Cardiac septum (tissue), 1 donor: ENCODE data around the gene ZNF827. TPM values are rescaled to one million over a fixed set of nuclear protein-coding genes. Genes with fewer than 3 reads are reported as not detected.

Experiments
- DNase-seq: peaks from one replicate; pipeline ENCODE4 v3.0.0-alpha.2; 2020; ENCODE audit warnings: low spot score
- intact Hi-C: fragments of 100-400 bp; cut with DNase I; formaldehyde crosslinking; loops from one replicate; pipeline ENCODE4 v1.14.0; 2022
- total RNA-seq: library from RNA; stranded (reverse); fragmentation: NEBNext Ultra II Directional; extraction: Animal tissue kit (Norgen Biotek cat#: 25700); gene quantifications from one replicate; pipeline ENCODE4 v1.2.1, GENCODE V29; 2021
- donor health status: DM: no; HTN: no; CAD: no.

The ZNF827 gene
- total RNA-seq, 1 donor from 2014 or later: 28.3 TPM

DNA sequence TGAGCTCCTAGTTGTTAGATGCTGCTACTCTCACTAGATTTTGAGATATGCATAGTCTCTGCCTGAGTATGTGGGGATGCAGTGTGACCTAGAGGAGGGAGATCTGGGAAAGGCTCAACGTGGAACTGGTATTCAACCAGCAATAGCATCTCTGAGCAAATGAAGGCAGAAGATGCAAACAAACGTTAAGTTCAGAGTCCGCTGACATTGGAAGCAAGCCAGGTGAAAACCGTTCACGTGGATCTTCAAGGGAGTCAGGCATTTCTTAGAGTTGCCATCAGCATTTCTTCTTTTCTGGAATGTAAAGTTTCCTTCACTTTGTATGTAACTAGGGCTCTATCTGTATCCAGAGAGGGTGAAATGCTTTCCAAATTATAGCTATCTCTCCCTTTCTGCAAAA, 198.8 kb downstream of the ZNF827 start:
- no peak for DNase-seq
- intact Hi-C loops: loop anchor here (5.0 kb wide), 1 partner anchor 58 kb away; the partner anchor contains the start of gene C4orf51

DNA sequence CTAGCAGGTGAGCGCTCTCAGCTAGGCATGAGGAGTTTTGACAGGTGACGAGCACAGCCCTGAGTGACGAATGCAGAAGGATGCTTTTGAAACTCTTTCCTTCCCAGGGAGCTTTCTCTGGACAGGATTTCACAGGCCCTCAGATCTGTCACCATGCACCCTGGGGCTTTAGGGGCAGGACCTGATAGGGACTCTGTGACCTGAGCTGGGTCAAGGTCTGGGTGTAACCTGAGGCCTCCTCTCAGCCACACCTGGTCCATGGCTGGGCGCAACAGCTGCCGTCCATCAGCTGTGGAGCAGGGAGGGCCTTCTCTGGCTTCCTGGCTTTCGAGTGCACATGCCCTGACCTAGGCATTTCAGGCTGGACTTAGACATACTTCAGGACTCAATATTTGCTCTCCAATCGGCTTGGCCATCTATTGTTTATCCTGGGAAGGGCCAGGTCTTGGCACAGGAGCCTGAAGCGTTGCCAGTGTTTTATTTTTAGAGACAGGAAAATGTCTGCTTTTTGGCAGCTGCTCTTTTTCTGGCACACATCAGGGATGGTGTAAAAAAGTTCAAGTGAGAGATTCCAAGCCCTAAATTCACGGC, 202.3 kb downstream of the ZNF827 start:
- no peak for DNase-seq
- intact Hi-C loops: loop anchor here (2.0 to 5.0 kb wide), 3 partner anchors 24 to 200 kb away; partner anchors contain the start of gene C4orf51

DNA sequence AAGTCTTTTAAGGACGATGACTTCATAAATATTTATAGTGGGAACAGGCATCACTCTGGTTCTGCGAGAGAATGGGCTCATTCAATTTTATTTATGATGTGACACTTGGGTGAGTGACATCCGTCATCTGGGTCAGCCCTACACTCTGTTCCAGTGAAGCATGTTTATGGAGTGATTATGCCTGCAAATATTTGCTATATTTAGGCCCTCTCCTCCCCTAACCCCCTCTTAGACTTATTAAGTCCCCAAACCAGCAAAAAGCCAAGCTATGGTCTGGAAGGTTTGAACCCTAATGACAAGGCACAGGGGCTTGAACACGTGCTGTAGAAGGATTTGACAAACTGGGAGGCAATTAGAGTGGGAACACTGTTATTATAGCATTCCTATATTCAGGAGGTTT, 202.8 kb downstream of the ZNF827 start:
- no peak for DNase-seq
- intact Hi-C loops: loop anchor here (2.0 to 5.0 kb wide), 4 partner anchors 25 to 201 kb away; partner anchors contain the start of gene C4orf51

DNA sequence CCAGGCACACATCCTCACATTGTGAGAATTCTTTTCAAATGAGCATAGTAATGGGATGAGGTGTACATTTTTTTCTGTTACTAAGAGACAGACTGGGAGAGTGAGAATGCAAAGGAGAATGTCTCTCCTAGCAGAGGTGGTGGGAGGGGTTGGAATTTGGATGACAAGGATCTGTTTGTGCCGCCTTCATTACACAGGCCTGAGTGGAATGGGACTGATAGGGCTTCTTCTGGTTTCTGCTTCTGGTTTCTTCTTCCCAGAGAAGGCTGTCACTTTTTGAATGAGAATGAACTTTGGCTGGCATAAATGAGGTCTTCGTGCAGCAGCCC, 203.3 kb downstream of the ZNF827 start:
- DNase-seq: no peak
- intact Hi-C loops: loop anchor here (2.0 to 5.0 kb wide), 2 partner anchors 53 to 73 kb away; partner anchors contain the start of gene C4orf51

DNA sequence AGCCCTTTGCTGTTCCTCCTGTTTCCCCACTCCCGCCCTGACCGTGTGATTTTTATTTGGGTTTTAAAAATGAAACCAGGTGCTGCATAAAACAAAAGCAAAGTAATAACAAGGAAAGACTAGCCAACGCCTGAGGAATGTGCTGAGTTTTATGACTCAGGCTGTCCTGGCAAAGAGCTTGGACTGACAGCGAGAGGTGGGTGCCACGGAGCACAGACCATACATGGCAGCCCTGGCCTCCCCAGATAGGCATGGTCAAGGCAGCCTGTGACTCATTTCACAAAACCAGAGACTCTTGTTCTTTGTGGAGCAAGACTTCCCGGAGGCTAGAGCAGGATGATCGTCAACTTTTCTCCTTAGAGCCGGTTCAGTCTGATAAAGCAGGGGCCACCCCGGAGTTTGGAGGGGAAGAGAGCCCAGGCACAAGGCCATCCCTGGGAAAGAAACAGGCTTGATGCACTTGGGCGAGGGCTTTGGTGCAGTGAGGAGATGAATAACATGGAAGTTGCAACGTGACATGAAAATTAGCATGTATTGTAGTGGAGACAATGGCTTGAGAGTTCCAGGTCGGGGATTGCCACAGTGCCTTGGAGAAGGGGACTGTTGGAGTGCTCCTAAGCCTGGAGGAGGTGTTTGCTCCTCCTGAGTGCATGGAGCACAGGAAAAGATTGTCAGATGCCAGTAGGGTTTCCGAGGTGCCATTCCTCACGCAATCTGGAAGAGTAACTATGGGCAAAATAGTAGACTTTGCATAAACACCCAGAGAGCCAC, 203.9 kb downstream of the ZNF827 start:
- intact Hi-C loops: loop anchor here (2.0 to 5.0 kb wide), 3 partner anchors 52 to 153 kb away; partner anchors contain the start of gene C4orf51
- no peak for DNase-seq

DNA sequence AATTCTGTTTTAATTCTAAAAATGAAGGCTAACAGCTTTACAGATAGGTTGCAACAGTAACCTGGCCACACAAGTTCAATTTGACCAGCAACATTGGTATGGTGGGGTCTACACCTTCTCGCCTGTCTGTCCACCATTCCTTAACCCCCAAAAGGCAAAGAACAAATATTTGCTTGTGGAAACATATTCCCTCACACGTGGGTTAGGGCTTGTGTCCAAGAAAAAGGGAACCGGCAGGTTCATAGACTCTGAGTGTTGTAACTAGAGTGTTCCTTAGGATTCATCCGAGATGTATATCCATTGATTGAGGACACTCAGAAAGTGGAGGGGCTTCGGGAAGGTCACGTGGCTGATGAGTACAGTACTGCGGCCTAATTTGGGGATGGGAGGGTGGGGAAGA, 204.6 kb downstream of the ZNF827 start:
- intact Hi-C loops: loop anchor here (2.0 to 5.0 kb wide), 2 partner anchors 75 to 153 kb away; no protein-coding TSS in a partner anchor
- DNase-seq: no peak

DNA sequence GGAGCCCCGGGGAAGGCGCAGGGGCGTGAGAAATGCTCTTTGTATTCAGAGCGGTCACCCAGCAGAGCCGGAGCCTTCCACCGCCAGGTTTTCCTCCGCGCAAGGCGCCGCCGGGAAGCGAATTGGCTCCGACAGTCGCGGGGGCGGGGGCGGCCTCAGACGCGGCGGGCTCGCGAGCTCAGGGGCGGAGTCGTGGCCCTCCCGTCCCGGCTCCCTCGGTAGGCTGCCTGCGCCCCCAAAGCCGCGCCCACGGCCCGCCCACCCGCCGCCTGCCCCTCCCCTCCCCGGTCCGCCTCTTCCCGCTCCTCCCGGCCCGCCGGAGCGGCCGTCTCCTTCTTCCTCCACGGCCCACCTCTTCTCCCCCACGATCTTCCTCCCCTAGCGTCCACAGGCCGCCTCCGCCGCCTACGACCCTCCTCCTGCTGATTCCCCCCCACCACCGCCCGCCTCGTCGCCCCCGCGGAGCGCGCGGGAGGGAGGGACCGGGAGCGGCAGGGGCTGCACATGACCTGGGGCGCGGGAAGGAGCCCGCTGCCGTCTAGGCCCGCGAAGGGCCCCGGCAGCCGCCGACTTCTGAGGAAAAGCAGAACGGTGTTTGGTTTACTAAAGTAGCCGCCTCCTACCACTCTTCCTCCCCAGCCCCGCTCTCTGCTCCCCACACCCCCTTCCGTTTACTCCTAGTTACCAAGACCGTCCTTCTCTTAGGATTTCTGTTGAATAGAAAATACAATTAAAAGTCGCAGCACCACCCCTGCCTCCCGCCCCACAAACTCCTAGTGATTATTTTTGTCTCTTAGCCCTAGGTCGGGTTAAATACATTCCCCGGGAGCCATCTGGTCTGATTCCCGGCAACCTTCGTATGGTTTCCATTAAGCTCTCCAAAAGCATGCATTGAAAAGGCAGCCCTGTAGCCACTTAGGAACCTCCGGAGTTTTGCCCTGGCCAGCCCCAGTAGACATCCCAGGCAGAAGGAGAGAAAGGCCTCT, 205.4 kb downstream of the ZNF827 start:
- DNase-seq: peak; percentile 96
- intact Hi-C loops: loop anchor here (1.0 to 5.0 kb wide), 2 partner anchors 114 to 154 kb away; partner anchors contain the start of gene MMAA

DNA sequence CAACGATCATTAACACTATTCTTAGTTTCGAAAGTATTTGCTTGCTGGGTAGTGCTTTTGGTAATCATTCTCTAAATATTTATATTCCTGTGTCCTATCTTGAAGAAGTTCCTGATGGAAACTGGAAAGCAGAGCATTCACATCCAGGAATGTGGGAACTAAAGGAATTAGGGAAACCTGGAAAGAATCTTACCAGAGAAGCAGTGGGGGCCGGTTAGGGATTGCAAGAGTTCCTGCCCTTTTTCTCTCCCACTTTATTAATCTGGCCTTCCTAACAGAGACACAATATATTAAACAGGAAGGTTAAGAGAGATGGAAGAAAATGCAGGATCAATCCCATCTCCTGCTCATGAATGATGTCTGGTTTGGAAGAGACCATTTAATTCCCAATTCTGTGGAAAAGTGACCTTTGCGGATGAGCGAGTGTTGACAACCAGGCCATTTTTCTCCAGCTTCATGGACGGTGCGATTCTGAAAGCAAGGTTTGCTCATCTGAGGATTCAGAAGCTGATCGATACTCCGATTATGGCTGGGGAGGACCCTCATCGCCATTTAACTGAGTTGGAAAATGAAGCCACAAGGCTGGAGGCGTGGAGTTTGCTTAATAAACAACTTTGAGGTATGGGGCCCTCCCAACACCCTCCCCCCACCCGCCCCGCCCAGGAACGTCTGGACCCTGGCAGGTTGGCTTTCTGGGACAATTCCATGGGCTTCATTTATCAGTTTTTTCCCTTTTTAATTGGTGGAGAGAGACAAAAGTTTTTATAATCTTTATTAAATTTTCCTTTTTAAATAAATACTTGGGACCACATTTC, 206.4 kb downstream of the ZNF827 start:
- DNase-seq: no peak
- intact Hi-C loops: loop anchor here (5.0 kb wide), 1 partner anchor 155 kb away; no protein-coding TSS in a partner anchor

DNA sequence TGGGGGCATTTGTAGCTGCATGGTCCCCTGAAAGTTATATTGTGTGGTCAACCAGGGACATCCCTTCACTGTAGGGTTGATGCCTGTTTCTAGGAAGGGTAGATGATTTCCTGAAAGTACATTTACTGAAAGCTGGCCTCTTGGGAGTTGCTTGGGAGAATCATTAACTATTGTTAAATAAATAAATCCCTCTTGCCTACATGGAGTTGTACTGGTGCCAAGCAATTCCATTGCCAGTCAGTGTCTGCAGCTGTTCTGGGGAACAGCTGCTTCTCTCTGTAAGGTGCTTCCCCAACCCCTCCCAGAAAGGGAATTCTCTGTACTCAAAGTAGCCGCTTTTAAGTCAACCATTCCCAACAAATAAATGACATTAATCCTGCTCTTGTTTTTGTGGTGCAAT, 207.6 kb downstream of the ZNF827 start:
- no peak for DNase-seq
- intact Hi-C loops: loop anchor here (5.0 kb wide), 1 partner anchor 156 kb away; no protein-coding TSS in a partner anchor

DNA sequence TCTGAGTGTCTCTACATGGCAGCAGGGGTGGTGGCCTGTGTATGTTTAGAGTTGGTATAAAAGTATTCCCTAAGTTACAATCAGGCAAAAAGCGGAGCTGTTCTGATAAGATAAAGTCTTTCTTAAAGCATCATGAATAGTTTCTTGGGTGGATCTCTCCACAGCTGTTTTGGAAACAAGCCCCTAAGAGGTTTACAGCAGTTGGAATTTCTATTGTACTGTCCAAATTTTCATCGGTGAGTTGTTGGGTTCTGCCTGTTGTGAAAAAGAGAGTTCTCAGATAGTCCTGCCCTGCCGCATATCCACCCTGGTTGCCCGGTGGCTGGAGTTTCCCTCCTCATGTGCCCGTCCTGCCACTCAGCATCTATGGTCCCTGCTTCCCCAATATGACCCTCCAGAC, 208.6 kb downstream of the ZNF827 start:
- no peak for DNase-seq
- intact Hi-C loops: loop anchor here (5.0 kb wide), 1 partner anchor 157 kb away; no protein-coding TSS in a partner anchor

DNA sequence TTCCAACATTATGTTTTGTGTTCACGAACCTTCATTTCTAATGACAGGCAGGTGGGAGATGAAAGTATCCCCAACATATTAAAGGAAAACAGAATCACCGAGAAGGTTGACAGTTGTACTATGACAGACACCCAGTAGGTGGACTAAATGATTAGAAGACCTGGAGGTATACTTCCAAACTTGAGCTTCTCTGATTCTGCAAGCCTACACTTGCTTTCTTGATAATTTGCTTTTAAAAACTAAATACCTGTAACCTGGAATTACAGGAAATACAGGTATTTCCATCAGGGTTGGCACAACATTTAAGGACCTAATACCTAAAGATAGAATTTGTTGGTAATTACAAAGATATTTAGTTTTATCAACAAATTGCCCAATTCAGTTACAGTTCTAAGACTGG, 215.3 kb downstream of the ZNF827 start:
- DNase-seq: no peak
- intact Hi-C loops: loop anchor here (5.0 kb wide), 1 partner anchor 86 kb away; no protein-coding TSS in a partner anchor

DNA sequence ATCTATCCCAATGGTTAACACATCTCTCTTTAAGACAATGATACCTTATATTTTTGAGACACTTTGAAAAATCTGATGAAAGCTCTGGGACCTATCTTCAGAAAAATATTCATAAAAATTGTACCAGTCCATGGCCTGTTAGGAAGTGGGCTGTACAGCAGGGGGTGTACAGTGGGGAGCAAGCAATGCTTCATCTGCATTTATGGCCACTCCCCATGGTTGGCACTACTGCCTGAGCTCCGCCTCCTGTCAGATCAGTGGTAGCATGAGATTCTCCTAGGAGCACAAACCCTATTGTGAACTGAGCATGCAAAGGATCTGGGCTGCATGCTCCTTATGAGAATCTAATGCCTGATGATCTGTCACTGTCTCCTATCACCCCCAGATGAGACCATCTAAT, 216.1 kb downstream of the ZNF827 start:
- DNase-seq: no peak
- intact Hi-C loops: loop anchor here (5.0 kb wide), 1 partner anchor 85 kb away; no protein-coding TSS in a partner anchor

DNA sequence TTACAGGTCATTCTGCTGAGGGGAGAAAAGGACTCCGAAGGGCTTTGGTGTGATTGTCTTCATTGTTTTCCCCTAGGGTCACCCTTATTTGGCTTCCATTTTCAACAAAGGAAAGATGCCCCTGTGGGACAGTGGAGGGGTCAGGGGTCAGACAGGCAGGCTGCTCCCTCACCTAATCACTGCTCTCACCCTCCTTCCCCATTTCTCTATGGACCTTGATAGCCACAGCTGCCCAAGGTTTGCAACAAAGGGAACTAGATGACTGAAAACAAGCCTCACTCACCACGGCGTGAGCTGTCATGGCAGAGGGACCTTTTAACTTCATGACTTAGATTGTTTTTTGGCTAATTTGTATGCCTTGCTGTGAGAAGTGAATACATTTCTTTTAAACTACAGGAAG, 218.0 kb downstream of the ZNF827 start:
- intact Hi-C loops: loop anchor here (5.0 kb wide), 1 partner anchor 83 kb away; no protein-coding TSS in a partner anchor

DNA sequence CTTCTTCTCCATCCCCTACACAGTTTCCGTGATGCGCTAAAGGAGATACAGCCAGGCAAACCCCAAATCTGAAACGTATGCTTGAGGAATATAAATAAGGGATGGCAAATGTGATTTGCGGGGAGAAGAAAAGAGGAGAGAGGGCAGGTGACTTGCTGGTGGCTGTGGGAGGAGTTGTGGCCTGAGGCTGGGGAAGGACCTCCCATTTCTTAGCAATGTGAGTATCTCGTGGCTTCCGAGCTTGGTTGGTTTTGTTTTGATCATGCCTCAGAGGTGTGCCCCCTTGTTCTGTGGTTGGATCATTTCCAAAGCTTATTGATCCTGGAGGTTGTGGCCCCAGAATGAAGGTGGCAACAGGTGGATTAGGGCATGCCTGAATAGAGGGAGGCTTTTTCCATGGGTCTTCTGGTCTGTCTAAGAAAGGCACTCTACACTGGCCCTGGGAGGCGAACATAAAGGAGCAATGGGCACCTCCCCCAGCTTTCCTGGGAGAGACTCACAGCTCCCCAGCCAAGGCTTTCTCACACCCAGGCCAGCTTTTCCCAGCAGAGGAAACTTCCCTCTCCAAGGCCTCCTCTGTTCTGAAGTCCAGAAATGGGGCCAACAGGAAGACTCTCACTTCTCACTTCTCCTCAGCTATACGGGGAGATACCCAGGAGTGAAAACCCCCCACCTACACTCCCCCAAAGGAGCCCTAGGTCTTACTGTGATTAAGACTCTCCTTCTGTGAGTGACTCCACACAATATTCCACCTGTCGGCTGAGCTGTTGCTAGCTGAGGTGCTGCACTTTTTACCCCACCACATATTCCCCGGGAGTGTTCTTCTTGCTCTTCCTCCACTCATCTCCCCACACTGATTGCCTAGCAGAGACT, 218.6 kb downstream of the ZNF827 start:
- no peak for DNase-seq
- intact Hi-C loops: loop anchor here (5.0 kb wide), 1 partner anchor 83 kb away; no protein-coding TSS in a partner anchor

More for the DNA sequence above, 218.0 kb downstream of the ZNF827 start:
- no peak for DNase-seq

DNA sequence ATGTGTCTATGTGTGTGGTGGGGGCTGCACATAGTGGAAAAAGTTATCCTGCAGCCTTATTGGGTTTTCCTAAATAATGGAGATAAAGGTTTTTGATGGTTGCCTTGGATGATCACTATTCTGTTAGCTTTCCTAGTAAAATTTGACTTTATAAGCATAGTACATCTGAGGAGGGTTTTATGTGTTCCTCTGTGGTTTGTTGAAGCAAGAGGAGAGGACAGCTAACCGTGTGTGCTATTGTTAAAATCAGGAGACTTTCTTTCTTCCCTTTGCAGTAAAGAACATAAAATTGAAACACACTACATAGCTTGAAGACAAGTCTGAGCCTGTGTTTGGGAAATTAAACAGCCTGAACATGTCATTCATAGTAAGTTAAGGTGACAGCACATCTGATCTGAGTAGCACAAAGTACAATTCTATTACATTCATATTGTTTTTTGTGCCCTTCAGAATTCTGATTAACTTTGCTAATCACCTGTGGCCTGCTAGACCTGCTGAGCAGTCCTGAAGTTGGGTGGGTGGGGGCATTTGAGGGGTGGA, 221.9 kb downstream of the ZNF827 start:
- intact Hi-C loops: no loop called here
- no peak for DNase-seq

DNA sequence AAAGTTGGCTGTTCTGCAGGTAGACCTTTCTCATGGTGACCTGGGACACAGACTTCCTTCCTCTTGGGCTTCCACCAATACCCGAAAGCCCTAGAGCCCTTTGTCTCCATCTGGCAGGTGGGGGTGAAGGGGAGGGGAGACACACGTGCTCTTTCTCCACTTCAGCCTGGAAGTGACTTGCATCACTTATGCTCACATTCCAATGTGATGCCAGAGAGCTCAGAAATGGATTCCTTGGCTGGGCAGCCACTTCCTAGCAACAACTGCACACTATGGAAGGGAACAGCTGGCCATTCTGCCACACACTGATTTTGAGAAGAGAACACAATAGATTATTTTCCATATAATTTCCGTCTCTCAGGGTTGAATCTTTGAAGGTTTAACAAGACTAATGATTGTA, 222.4 kb downstream of the ZNF827 start:
- no peak for DNase-seq
- intact Hi-C loops: no loop called here

DNA sequence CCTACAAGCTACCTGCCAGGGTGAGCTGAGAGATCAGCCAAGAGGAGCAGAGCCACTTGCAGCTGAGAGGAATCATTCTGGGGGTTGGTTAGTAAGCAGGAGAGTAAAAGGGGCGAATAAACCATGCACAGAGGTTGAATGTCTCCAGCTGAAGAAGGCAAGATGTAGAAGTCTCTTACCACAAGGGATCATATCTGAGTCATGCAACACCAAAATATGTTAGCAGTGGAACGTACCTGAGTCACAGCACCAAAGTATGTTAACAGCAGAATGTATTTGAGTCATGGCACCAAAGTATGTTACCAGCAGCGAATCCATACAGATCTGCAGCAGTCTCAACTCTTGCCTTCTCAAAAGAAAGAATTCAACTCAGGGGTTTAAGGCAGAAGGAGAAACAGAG, 228.8 kb downstream of the ZNF827 start:
- intact Hi-C loops: no loop called here
- no peak for DNase-seq
